AG09319 (cell line): ENCODE measurements around the gene VTI1A.

Source experiments
- DNase-seq: peaks from one replicate; pipeline ENCODE4 v3.0.0-alpha.2; 2010; ENCODE audit warnings: low read depth; ENCODE audit errors: extremely low read depth
- TF ChIP-seq, protein P1 (sequence below): IDR thresholded peaks from 2 replicates; pipeline ENCODE4 v1.5.1; 2011; ENCODE audit warnings: low read depth, mild to moderate bottlenecking, inconsistent platforms, low read length, moderate library complexity

VTI1A gene

DNA sequence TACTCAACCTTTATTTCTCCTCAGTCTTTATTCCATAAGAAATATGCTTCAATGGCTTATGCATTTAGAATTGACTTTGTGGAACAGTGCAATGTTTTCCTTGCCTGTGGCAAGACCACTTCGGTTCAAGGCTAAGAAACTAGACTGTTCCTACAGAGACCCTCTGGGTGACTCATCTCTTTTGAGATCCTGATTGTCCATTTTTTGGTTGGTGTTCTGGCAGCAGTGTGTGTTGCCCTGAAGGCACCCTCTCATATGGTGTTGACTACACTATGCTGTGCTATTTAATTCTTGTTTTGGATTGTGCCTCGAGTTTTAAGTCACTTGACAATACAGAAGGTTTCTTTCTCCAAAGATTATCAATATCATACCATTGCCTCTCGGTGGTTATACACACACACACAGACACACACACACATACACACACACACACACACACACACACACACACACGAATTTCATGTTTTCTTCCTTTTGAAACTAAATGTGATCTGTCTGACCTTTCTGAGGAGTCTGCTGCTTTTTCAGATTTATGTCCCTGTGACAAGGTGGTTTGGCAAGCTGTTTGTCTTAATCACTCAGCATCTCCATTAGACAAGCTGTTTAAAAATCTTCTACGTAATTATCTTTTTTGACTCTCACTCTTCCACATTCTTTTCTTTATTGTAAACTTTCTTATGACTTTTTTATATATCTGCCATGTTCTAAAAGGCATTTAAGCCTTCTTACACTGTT lies 187.2 kb downstream of the VTI1A start:
- DNase-seq, result no peak
- TF ChIP-seq, protein P1, sequence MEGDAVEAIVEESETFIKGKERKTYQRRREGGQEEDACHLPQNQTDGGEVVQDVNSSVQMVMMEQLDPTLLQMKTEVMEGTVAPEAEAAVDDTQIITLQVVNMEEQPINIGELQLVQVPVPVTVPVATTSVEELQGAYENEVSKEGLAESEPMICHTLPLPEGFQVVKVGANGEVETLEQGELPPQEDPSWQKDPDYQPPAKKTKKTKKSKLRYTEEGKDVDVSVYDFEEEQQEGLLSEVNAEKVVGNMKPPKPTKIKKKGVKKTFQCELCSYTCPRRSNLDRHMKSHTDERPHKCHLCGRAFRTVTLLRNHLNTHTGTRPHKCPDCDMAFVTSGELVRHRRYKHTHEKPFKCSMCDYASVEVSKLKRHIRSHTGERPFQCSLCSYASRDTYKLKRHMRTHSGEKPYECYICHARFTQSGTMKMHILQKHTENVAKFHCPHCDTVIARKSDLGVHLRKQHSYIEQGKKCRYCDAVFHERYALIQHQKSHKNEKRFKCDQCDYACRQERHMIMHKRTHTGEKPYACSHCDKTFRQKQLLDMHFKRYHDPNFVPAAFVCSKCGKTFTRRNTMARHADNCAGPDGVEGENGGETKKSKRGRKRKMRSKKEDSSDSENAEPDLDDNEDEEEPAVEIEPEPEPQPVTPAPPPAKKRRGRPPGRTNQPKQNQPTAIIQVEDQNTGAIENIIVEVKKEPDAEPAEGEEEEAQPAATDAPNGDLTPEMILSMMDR, result no peak

DNA sequence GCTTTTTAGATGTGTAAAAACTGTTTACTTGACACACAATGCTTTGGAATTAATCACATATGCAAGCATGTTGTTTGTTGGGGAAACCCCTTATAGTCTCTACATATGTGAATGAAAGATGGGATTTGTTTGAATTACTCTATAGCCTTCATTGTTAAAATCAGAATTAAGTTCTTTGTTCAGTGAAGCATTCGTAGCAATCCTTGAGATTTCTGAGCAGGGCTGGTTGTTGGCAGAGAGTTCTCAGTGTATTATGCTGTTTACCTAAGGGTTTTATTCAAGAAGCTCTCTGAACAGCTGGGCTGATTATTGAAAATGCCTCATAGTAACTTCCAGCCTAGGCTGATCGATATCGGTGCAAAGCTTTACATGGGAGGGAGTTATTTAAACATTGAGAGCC lies 190.9 kb downstream of the VTI1A start:
- DNase-seq, result no peak
- TF ChIP-seq, protein P1, result no peak

DNA sequence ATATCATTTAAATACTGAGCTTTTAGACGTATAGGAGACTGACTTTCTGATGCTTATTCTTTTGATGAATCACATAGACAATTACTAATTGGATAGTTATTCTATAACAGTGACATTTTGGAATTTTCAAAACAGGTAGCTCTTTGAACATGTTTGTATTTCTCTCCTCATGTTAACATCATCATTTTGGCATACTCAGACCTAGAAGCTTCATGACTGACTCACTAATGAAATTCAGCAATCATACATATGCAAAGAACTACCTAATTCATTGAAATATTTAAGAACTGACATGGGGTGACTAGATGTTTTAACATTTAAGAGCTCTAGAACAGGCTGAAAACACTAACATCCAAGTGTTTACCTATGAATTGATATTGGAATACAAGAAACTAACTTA lies 192.3 kb downstream of the VTI1A start:
- TF ChIP-seq, protein P1, result no peak
- no peak for DNase-seq

DNA sequence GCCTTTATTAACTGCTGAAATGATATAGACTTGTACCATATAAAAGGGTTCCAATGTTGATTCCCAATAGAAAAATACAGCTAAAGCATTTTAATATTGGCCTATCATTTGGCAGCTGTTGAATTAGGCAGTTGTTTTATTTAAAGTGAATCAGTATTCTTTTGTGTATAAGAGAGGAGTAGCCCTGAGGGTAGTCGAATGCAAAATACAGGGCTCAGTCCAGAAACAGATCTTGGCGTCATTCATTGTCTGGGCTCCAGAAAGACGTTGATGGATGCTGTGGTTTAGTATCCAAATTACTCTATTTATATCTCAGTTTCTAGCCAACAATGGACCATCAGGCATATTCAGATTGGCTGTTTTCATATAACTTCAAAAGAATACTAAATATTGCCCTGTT lies 193.6 kb downstream of the VTI1A start:
- TF ChIP-seq, protein P1, result no peak
- DNase-seq, result no peak

DNA sequence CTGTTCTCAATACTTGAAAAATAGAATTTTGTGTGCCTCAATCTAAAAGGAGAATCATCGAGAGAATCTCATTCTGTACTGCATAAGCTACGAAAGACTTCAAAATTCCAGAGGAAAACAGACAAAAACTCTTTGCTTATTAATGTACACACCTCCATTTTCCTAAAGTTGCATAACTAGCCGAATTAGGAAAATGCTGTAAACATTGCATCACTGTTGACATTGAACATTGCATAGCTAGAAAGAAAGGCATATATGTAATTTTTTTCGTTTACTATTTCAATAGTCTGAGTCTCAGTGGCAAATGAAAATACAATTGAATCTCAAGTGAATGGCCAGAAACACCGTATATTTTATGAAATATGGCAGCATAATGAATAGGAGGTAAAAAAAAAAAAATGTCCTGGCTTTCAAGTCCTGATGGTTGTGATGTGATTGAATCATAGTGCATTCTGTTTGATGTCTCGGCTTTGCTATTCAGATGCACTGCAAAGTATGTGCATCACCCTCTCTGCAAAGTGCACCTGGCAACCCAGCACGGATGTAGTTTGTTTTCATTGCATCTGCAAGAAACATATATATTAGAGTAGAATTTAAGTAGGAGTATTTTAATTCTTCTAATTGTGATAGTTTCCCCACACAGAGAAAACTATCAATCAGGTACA lies 196.7 kb downstream of the VTI1A start:
- TF ChIP-seq, protein P1, result no peak
- DNase-seq, result no peak

DNA sequence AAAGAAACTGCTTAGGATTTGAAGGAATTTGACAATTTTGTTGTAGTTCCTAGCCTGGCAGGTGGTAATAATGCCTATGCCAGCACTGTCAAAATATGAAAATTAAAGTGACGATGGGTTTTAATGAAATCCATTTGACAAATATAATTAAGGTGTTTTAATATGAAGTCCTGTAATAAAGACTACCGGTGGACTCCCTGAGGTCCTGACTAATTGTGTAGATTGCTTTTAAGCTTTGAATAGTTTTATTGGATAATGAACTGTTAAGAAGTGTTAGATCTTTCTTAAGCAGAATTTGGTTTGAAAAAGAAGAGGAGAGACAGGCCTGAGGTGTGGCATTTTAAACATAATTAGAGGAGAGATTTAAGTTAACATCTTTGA lies 197.2 kb downstream of the VTI1A start:
- no peak for DNase-seq
- TF ChIP-seq, protein P1, result no peak

DNA sequence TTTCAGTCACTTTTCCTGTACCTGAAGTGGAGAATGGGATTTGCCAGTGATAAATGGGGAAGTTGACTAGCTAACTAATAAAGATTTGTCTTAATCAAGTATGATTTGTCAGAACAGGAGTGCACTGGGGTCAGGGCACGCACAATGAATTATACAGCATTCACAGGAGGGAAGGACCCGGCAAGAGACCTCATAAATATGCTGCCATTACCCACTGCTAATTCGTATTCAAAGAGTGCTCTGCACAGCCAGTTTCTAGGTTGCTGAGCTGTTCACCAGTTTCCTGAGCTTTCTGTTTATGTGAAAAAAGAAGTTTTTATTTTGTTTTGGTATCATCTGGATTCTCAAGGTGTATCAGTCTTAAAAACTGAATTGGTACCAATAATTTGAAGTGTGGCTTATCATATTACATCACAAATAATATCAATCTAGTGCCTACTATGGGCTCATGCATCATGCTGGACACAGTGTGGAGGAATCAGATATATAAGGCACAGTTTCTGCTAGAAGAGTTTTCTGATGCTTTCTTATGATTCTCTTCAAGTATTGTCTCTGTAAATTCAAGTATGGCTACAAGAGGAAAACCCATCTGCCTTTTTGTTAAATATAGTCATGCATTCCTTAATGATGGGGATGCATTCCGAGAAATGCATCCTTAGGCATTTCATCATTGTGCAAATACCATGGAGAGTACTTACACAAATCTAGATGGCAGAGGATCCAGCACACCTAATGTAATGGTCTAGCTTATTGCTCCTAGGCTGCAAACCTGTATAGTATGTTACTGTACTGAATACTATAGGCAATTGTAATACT lies 202.2 kb downstream of the VTI1A start:
- TF ChIP-seq, protein P1, result no peak
- DNase-seq, result no peak
